Osteoblast (primary cell): ENCODE measurements around the gene SLC17A7. TPM values are rescaled to one million over a fixed set of nuclear protein-coding genes. Genes with fewer than 3 reads are reported as not detected.
A peak's percentile ranks its signal among the peaks of the same experiment; 100 is the strongest.
"Not testable (repeated sequence)": the region's sequence is repeated elsewhere in the genome, so short reads cannot be mapped to it uniquely, and the experiment has no call there.

Experiments used
- DNase-seq: peaks from one replicate; pipeline ENCODE4 v3.0.0; 2011; ENCODE audit warnings: low spot score, mixed read lengths; ENCODE audit not compliant: insufficient read length; ENCODE audit errors: missing footprints
- H2AFZ ChIP-seq: 2 replicates; pipeline ENCODE4 v1.6.0; 2011; ENCODE audit warnings: mild to moderate bottlenecking, low read length
- H3K27ac ChIP-seq: 2 replicates; pipeline ENCODE4 v1.5.1; 2011; ENCODE audit warnings: mild to moderate bottlenecking, low read depth, low read length, moderate library complexity
- H3K27me3 ChIP-seq: 2 replicates; pipeline ENCODE4 v1.6.0; 2012; ENCODE audit warnings: mild to moderate bottlenecking, control low read depth, inconsistent platforms, low read length, moderate library complexity; ENCODE audit not compliant: insufficient read depth
- H3K36me3 ChIP-seq: 2 replicates; pipeline ENCODE4 v1.5.1; 2011; ENCODE audit warnings: mild to moderate bottlenecking, low read length, control low read depth, moderate library complexity; ENCODE audit not compliant: insufficient read depth
- H3K4me1 ChIP-seq: 2 replicates; pipeline ENCODE4 v1.5.1; 2011; ENCODE audit warnings: mild to moderate bottlenecking, low read length, control low read depth, moderate library complexity; ENCODE audit not compliant: insufficient read depth
- H3K4me2 ChIP-seq: 2 replicates; pipeline ENCODE4 v1.6.0; 2011; ENCODE audit warnings: mild to moderate bottlenecking, low read length; ENCODE audit not compliant: insufficient read depth
- H3K4me3 ChIP-seq: fragments of 200-600 bp; sonication (generic); 3 replicates; pipeline ENCODE4 v1.5.1; 2012; ENCODE audit warnings: mild to moderate bottlenecking, low read length, inconsistent platforms; ENCODE audit not compliant: insufficient read depth
- H3K79me2 ChIP-seq: 2 replicates; pipeline ENCODE4 v1.6.0; 2012; ENCODE audit warnings: mild to moderate bottlenecking, low read length, control low read depth, inconsistent platforms; ENCODE audit not compliant: insufficient read depth
- H3K9me3 ChIP-seq: 2 replicates; pipeline ENCODE4 v1.5.1; 2011; ENCODE audit warnings: low read depth, low read length, control low read depth
- H4K20me1 ChIP-seq: 2 replicates; pipeline ENCODE4 v1.6.0; 2012; ENCODE audit warnings: mild to moderate bottlenecking, low read length, control low read depth; ENCODE audit not compliant: insufficient read depth
- CTCF ChIP-seq: IDR thresholded peaks from 2 replicates; pipeline ENCODE4 v1.5.1; 2011; ENCODE audit warnings: mild to moderate bottlenecking, low read depth, low read length, moderate library complexity; ENCODE audit errors: extremely low read depth
- total RNA-seq: library from RNA; depleted of rRNA; stranded (reverse); fragments of >200 nt; gene quantifications from 2 replicates; pipeline ENCODE4 v1.2.3, GENCODE V29; 2012

SLC17A7 gene
- total RNA-seq, 1 donor, result under 0.01 TPM

GRCh38 chr19:49463960-49464740 lies 22.8 kb upstream of the SLC17A7 start:
- H3K79me2 ChIP-seq, result no peaks in the 10 kb centered on the region
- no peak overlapping the region for H3K4me2 ChIP-seq
- H3K27me3 ChIP-seq, result no peaks in the 10 kb centered on the region
- no peak for TF ChIP-seq CTCF
- H3K4me1 ChIP-seq, result no peaks in the 10 kb centered on the region
- peak; percentile 49 for DNase-seq
- no peaks in the 10 kb centered on the region for H3K9me3 ChIP-seq
- no peak overlapping the region for H3K27ac ChIP-seq
- no peaks in the 10 kb centered on the region for H4K20me1 ChIP-seq
- H2AFZ ChIP-seq, result no peak overlapping the region
- H3K36me3 ChIP-seq, result peaks cover 5% of the 10 kb centered on the region
- H3K4me3 ChIP-seq, result no peak overlapping the region

GRCh38 chr19:49462492-49462891 lies 21.2 kb upstream of the SLC17A7 start:
- no peak for TF ChIP-seq CTCF
- Histone ChIP-seq H2AFZ (no peak overlapping the region), H3K4me1 (peaks cover 12% of the 10 kb centered on the region), H3K79me2 (no peaks in the 10 kb centered on the region), H3K4me3 (no peak overlapping the region), H4K20me1 (no peaks in the 10 kb centered on the region), H3K36me3 (peaks cover 5% of the 10 kb centered on the region), H3K27ac (no peak overlapping the region), H3K27me3 (no peaks in the 10 kb centered on the region), H3K9me3 (no peaks in the 10 kb centered on the region), H3K4me2 (no peak overlapping the region)
- DNase-seq, result peak; percentile 81

GRCh38 chr19:49461656-49462055 lies 20.3 kb upstream of the SLC17A7 start:
- peaks cover 5% of the 10 kb centered on the region for H3K36me3 ChIP-seq
- H2AFZ ChIP-seq, result no peak overlapping the region
- H3K9me3 ChIP-seq, result no peaks in the 10 kb centered on the region
- no peak overlapping the region for H3K4me3 ChIP-seq
- no peaks in the 10 kb centered on the region for H4K20me1 ChIP-seq
- no peak for TF ChIP-seq CTCF
- H3K27me3 ChIP-seq, result no peaks in the 10 kb centered on the region
- H3K27ac ChIP-seq, result no peak overlapping the region
- H3K79me2 ChIP-seq, result no peaks in the 10 kb centered on the region
- peaks cover 12% of the 10 kb centered on the region for H3K4me1 ChIP-seq
- no peak overlapping the region for H3K4me2 ChIP-seq
- DNase-seq, result peak; percentile 45

- not testable (repeated sequence) for H2AFZ ChIP-seq, H3K27ac ChIP-seq, DNase-seq, H3K36me3 ChIP-seq, H3K4me3 ChIP-seq, H3K79me2 ChIP-seq, H4K20me1 ChIP-seq, H3K9me3 ChIP-seq, H3K27me3 ChIP-seq, H3K4me2 ChIP-seq
- H3K4me1 ChIP-seq, result peaks cover 12% of the 10 kb centered on the region
Measured at GRCh38 chr19:49461130-49461529, 19.8 kb upstream of the SLC17A7 start.
